Thyroid gland (tissue), 4 donors: ENCODE results near the gene CLEC17A.

ENCODE experiments used
- CTCF ChIP-seq, 6 experiments: fragments of 200-600 bp in 3 of 6; fragments of 450-650 bp in 3 of 6; sonication (generic) in 3 of 6; IDR thresholded peaks; one replicate each; pipeline ENCODE4 v1.5.1; 2016 to 2019; ENCODE audit warnings: antibody characterized with exemption in 6 of 6, mild to moderate bottlenecking in 2 of 6, inconsistent platforms in 1 of 6, moderate library complexity in 1 of 6
- POLR2A ChIP-seq, 2 donors: fragments of 450-650 bp; IDR thresholded peaks; one replicate each; pipeline ENCODE4 v1.6.1; 2017; ENCODE audit warnings: antibody characterized with exemption in 2 of 2, mild to moderate bottlenecking in 2 of 2, moderate library complexity in 1 of 2

GRCh38 chr19:14612657-14613056 lies 29.8 kb downstream of the CLEC17A start:
- TF ChIP-seq POLR2A (IDR thresholded peaks at IDR 0.05) (no peak), CTCF (IDR thresholded peaks at IDR 0.05) (no peak)
